HG03571 (cell line): ENCODE measurements around the gene STAT4.
"Not testable (repeated sequence)": the region's sequence is repeated elsewhere in the genome, so short reads cannot be mapped to it uniquely, and the experiment has no call there.

Experiments
- ATAC-seq: cut with Tn5 transposase; IDR thresholded peaks from one replicate; pipeline ENCODE4 v1.9.1; 2021; ENCODE audit not compliant: unreplicated experiment

STAT4 gene

DNA sequence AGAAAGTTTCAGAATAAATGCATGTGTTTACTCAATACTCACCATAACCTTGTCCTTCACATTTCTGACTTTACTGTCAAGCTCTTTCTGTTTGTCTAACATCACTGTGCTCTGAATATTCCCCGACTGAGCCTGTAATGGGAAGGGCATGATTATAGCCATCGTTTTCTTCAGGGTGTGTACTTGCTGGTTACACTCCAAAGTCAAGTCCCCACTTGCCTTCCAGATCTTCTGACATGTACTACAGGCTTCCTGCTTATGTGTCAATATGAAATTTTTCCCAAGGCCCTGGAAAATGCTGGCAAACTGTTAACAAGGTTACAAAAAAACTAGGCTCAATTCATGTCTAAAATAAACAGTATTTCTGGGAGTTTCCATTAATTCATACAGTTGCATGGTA lies 149.8 kb downstream of the STAT4 start:
- ATAC-seq = no peak

DNA sequence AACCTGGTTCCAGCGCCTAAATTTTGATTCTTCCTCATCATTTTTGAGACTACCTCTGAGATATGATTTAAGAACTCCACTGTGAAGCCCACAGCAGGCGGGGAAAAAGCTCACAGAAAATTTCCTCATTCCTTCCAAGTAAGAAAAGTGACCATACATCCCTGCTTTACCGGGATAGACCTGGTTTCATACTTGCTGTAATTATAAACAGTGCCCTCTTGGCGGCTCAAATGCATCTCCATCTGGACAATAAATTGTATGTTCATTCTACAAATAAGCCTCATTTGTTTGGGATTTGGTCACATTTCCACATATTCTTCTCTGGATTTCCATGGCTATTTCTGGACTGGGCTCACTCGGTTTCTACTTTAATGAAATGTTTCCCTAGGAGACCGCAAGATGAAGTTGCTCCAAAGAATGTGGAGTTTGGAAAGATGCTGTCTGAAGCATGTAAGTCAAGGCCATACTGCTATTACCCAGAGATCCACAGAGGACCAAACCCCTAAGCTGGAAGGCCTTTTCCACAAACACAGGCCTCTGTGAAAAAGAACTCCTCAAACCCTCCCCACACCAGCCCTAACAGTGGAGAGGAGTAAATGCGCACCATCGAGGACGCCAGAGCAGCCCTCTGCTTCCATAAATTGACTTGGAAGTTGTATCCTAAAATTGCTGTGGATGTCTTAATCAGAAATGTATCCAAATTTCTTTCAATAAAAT lies 150.7 kb downstream of the STAT4 start:
- no peak for ATAC-seq

DNA sequence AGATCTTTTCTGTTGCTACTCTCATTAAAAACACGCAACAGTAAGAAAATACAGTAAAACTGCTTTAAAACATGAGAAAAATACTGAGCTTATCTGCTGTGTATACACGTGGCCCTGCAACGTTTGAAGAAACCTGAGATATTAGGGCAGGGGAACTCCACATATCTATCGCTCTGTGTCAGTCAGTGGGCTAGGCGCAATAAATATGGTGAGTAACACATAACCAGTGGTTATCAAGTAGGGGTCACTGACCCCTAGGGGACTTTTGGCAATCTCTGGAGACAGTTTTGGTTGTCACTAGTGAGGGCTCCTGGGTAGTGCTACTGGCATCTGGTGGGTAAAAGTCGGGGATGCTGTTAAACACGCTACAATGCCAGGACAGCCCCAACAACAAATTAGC lies 151.7 kb downstream of the STAT4 start:
- no peak for ATAC-seq

DNA sequence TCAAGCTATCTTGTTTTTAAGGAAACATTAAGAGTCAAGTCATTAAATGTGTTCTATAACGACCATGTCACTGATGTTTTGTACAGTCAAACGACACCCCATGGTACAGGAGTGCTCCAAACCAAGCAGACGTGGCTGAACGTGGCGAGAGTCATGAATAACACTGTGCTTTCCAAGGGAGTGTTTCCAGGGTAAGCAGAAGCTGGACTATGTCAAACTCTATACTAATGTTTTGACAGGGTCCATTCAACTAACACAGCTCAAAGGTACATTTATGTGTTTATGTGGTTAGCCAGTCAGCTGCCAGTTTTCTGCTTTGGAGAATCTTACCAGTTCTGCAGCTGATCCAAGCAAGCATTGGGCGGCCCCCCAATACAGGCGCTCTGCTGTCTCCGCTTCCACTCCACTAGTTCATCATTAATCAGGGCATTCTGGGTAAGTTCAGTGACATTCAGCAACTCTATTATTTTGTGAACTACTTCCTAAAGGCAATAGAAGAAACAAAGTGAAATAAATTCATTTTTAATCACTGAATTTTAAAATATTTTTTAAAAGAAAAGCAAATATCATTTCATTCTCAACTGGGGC lies 153.2 kb downstream of the STAT4 start:
- ATAC-seq = no peak

DNA sequence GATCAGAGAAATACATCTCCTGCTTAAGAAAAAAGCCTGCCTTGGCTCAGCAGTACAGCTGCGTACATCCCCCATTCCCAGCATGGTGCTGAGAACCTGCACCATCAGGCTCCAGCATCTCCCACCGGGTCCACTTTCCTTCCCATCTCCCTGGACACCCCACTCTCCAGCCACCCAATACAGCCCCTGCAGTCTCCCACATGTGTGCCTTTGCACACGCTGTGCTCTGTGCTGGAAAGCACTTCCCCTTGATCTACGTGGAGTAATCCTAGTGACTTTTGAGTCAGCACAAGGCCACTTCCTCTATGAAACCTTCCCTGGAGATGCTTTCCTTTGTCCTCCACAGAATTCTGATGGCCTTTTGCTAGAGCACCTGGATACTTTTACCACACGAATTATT lies 153.8 kb downstream of the STAT4 start:
- no peak for ATAC-seq

DNA sequence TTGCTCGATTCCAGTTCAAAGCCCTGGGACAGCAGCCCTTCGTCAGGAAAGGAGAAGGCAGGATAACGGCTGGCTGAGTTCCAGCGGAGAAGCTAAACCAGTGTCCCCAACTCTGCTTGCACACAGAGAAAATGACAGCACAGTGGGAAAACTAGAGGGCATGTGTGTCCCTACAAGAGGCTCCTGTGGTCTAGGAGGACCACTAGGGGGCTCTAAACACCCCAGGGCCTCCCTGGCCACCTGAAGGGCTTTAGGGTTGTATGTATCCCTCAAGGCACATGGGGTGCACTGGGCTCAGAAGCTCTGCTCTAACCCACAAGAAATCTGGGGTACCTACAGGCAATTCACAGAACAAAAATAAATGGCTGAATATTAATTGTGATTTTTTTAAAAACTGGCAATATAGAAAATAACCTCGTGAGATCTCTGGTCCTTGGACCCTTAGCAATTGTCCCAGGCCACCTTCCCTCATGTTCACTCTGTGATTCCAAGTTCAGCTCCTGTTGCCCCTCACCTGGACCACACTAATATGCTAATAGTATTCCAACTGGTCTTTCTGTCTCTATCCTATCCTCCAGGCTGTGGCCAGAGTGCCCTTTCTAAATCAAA lies 154.4 kb downstream of the STAT4 start:
- ATAC-seq = no peak

DNA sequence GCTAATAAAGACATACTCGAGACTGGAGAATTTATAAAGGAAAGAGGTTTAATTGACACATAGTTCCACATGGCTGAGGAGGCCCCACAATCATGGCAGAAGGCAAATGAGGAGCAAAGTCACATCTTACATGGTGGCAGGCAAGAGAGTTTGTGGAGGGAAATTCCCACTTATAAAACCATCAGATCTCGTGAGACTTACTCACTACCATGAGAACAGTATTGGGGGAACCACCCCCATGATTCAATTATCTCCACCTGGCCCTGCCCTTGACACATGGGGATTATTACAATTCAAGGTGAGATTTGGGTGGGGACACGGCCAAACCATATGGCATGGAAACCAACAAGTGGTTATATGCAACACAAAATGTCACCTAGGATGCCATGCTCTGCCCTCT lies 155.5 kb downstream of the STAT4 start:
- ATAC-seq = not testable (repeated sequence)

DNA sequence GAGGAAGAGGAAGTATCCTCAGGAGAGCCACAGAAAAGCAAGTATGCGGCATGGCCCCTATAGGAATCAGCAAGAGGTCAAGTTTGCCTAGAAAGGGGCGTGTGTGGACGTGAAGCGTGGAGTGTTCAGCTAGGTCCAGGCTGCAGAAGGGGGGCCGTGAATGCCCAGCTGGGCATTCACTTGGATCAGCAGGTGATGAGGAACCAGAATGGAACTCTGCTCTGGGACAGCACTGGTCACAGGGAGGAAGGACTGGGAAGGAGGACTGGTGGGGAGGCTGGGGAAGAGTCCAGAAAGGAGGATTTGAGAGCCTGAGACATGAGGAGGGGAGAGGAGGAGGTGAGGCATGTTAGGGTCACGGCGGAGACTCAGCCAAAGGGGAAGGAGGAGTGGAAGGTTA lies 156.6 kb downstream of the STAT4 start:
- no peak for ATAC-seq

DNA sequence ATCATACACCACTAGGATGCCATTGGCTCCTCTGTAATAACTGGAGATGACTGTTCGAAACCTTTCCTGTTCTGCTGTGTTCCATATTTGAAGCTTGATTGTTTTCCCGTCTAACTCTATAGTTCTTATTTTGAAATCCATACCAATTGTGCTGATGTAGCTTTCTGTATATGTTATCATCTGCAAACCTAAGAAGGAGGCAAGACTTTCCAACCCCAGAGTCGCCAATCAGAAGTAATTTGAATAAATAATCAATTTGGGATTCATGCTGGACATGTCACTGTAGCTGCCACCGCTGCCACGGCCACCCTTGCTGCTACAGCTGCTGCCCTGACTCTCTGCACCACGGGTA lies 157.5 kb downstream of the STAT4 start:
- no peak for ATAC-seq

DNA sequence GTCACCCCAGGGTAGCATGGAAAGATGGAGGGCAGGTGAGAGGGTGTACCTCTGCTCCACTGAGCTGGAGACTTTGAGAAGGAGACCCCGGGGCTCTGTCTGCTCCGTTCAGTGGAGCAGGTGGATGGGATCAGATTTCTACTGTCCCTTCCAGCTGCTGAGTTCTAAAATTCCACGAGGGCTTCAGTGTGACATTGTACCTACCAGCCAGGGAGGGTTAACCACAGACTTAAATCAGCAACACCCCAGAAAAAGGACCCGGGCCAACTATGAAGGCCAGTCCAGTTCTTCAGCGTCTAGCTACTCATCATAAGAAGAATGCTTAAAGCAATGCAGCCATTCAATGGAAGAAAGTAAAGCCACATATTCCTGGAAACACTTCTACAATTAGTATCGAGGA lies 160.7 kb downstream of the STAT4 start:
- ATAC-seq = no peak

DNA sequence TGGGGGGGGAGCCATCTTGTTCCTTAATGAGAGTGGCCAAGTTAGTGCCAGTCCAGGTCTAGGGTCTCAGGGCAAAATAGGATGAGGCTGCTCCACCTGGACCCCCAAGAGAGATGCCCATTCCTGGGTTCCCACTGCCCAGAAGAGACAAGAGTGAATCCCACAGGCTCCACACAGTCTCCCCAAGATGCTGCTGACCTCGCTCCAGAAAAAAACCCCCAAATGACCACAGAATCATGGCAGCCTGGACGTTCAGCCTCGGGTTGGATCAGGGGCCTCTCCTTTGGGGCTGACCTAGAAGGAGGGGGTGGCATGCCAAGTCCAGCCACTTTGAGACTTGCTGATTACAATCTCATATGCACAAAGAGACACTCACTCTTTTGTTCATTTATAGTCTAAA lies 161.9 kb downstream of the STAT4 start:
- no peak for ATAC-seq

DNA sequence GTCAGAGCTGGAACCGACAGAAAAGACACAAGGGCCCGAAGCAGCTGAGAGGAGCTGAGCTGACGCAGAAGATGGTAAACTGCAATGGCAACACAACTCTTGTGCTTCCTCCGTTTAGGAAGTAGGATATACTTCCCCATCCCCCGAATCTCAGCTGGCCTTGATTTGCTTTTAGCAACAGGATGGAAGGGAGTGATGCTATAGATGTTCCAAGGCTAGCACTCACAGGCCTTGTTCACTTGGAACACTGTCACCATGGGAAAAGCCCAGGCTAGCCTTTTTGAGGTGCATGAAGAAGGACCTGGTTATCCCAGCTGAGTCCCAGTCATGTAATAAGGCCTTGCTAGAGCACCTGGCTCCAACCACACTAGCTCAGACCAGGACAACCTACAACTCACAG lies 162.9 kb downstream of the STAT4 start:
- no peak for ATAC-seq

DNA sequence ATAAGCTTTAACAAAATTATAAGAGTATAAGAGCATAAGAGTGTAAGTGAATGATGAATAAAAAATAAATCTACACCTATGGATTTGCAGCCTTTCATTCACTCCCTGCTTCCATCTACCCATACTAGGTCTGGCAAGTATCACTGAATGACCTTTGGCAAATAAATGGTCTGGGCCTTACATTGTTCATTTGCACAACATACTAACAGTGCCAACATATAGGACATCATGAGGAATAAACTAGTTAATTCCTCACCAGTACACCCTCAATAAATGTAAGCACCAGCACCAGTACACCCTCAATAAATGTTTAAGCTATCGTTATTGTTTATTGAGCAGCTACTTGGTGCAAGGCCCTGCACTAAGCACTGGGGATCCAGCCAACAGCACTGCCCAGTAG lies 163.7 kb downstream of the STAT4 start:
- no peak for ATAC-seq

DNA sequence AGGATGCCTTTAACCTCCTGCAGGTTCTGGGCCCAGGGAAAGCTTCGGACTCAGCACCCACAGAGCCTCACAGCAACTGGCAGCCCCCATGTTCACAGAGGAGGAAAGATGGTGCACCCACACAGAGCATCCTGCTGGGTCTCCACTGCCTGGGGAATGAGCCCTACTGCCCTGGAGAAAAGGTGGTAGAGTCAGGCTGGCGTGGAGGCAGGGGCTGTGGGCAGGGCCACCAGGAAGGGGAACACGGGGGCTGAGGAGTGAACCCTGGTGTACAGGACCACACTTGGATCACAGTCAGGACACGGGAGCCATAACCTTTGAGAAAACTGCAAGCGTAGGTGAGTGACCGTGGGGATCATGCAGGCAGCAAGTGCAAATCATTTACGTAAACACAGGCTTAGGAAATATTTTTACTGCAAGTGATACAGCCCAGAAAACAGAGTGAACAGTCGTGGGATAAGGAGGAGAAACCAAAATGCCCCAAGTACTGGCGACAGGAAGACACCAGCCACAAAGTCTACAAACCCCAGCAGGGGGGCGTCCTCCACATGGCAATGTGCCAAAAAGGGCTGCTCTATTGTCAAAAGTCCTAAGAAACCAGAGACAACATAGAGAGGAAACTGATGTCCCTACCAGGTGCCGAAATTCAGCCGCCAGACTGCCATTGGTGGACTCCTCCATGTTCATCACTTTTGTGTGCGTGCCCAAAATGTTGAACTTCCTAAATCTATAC lies 164.4 kb downstream of the STAT4 start:
- no peak for ATAC-seq

DNA sequence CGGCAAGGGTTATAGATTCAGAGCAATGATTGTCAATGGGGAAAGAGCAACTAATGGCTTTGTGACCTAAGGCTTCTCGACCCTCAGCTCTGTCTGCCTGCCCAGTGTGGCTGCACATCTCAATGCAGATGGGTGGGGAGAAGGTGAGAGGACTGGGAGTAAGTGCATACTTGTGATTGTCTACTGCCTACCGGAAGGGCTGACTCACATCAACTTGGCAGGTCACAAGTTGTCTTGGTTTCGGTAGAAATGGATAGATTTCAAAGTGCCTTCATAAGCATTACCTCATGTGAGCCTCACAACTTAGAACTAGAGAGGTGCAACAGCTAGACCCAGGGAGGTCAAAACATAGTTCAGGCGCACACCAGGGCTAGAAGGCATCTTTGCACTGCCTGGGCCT lies 166.2 kb downstream of the STAT4 start:
- no peak for ATAC-seq

DNA sequence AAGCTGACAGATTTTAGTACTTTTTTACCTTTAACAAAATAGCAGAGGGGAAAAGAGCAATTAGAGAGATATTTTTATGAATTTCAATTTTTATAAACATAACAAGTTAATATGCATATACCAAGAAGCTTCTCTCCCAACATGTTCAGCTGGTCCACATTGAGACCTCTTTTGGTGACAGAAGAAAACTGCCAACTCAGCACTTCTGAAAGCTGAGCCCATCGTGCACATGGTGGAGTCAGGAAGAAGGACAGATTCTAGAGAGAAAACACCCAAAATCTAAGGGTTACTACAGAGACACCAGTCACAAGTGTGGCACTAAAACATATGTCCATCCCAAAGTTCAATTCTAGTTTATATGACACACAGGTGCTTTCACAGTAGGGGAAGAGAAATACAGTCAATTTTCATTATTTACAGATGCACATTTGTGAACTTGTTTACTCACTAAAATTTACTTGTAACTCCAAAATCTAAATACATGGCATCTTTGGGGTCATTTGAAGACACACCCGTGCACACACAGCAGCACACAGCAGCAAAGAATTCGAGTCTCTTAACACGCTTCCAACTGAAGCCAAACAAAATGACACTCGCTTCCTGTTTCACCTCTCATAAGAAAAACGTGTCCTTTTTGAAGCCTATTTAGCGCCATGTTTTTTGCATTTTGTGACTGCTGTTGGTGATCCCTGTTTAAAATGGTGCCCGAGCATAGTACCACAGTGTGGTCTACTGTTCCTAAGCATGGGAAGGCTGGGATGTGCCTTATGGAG lies 168.3 kb downstream of the STAT4 start:
- no peak for ATAC-seq

DNA sequence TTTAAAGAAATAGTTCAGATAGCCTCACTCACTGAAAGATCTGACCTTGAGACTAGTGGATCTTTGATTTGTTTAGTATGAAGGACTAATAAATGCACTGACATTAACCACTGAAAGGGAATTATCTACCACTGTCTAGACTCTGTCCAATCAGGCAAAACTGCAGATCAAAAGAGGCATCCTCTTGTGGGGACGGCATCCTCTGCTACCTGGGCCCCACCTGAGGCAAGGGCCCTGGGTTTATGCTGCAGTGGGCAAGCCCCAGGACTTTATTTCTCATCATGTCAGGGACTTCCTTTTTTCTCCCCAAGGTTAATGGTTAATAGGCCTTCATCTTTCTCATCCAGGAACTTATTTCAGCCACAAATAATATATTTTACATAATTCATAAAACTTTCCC lies 169.1 kb downstream of the STAT4 start:
- ATAC-seq = no peak

DNA sequence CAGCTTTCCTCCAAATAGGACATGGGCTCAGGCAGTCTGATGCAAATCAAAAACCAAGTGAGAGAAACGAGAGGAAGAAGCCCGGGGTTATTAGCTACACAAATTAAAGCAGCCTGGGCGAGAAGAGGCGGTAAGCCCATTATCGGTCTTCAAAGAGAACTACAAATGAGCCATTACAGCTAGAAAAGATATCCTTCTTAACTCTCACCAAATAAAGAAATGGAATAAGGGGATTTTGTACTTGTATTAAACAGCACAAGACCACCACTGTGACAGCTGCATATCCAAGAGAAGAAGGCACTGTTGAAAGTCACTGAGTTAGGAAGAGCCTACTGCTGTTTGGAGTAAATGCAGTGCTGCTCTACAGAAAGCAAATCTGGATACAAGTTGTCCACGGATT lies 169.5 kb downstream of the STAT4 start:
- no peak for ATAC-seq

DNA sequence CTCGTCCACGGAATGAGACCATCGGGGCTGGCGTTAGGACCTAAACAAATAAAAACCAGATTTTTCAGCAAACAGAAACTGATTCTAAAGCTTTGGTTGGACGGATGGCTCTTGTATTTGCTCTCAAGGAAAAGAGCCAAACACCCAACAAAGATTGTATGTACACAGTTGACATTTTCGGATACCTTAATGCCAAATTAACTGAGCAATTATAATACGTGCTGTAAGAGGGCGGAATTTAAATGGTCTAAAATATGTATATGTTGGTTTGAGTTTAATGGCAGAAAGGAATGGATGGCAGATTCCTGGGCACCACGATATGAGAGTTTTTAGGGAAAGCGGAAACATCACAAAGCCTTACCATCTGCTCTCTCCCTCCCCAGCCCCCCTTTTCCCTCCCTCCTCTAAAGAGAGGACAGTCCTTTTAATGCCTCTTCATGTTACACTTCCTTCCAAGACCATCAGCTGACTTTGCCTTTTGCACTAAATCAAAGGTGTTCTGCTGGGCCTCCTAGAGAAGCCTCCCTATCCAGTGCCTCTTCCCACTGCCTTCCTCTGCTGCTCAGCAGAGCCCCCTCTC lies 170.1 kb downstream of the STAT4 start:
- ATAC-seq = no peak

DNA sequence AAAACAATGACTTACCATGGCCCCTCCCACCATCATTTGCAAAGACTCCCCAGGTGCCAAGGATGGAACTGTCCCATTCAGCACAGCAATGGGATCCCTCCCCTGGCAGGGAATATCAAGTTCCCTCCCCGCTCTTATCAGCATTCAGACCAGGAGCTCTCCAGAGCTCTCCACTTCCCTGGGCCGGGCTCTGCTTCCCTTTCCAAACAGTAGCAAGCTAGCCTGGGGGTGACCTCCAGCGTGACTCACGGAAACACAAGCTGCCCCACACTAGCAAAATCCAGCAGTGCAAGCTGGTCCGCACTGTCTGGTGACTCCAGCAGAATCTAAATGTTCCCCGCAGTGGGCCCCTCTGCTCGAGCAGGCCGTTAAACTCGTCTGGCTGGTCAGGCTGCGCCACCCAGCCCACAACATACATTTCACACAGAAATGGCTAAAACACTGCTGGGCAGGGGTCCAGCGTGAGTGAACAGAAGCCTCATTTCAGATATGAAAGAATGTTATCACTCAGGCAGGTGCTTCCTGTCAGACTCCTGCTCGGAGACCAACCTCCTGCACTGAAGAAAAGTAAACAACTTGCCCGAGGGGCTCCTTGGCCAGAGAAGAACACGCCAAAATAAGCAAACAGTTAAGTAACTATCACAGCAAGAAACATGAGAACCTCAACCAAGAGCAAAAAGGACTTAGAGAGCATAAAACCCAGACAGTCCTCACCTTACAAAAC lies 170.7 kb downstream of the STAT4 start:
- no peak for ATAC-seq
